SK-N-SH (cell line): ENCODE measurements around the gene IQGAP1. TPM values are rescaled to one million over a fixed set of nuclear protein-coding genes. Genes with fewer than 3 reads are reported as not detected.

Experiments
- CTCF ChIA-PET: fragments of 300-600, 350-600 bp; formaldehyde crosslinking; extraction: SDS; loops from one replicate; lab custom pipeline; 2021; lab: Yijun Ruan, JAX
- POLR2A ChIA-PET: fragments of 350-600 bp; sonication (Branson Sonifier 250); formaldehyde crosslinking; extraction: SDS; loops from one replicate; lab custom pipeline; 2020; ENCODE audit warnings: antibody characterized with exemption, inconsistent platforms; lab: Yijun Ruan, JAX
- DNase-seq: peaks from one replicate; pipeline ENCODE4 v3.0.0; 2012
- H2AFZ ChIP-seq: fragments of 200-600 bp; sonication (generic); 2 replicates; pipeline ENCODE4 v1.8.1; 2016; ENCODE audit warnings: antibody characterized with exemption, mild to moderate bottlenecking, low read depth
- H3F3A ChIP-seq: fragments of 200-600 bp; sonication (generic); replicated peaks from 2 replicates; pipeline ENCODE3; 2016; ENCODE audit warnings: antibody characterized with exemption, mild to moderate bottlenecking; ENCODE audit not compliant: insufficient read depth
- H3K27ac ChIP-seq, 2 experiments: fragments of 200-500 bp in 1 of 2; fragments of 200-600 bp in 1 of 2; sonication (Bioruptor generic) in 1 of 2; sonication (generic), shearing (Covaris generic) in 1 of 2; 2 replicates each; pipeline versions ENCODE4 v1.5.1 to v1.6.1; 2014 to 2016; ENCODE audit warnings: low read depth in 2 of 2, inconsistent platforms in 1 of 2, low read length in 1 of 2, mild to moderate bottlenecking in 1 of 2, mixed read lengths in 1 of 2
- H3K27me3 ChIP-seq: fragments of 200-600 bp; sonication (generic), shearing (Covaris generic); 2 replicates; pipeline ENCODE4 v1.6.1; 2016; ENCODE audit warnings: mixed run types; ENCODE audit not compliant: insufficient read depth
- H3K36me3 ChIP-seq, 2 experiments: fragments of 200-500 bp in 1 of 2; fragments of 200-600 bp in 1 of 2; sonication (Bioruptor generic) in 1 of 2; sonication (generic) in 1 of 2; replicated peaks in 1 of 2; 2 replicates each; pipeline versions ENCODE3 to v1.5.1; 2014 to 2016; ENCODE audit warnings: low read length in 1 of 2, mild to moderate bottlenecking in 1 of 2; ENCODE audit not compliant: insufficient read depth in 2 of 2, control insufficient read depth in 1 of 2
- H3K4me1 ChIP-seq, 2 experiments: fragments of 200-500 bp in 1 of 2; fragments of 200-600 bp in 1 of 2; sonication (Bioruptor generic) in 1 of 2; sonication (generic), shearing (Covaris generic) in 1 of 2; 2 replicates each; pipeline versions ENCODE4 v1.5.1 to v1.6.1; 2014 to 2016; ENCODE audit warnings: low read depth in 1 of 2, low read length in 1 of 2, mixed run types in 1 of 2; ENCODE audit not compliant: insufficient read depth in 2 of 2, control insufficient read depth in 1 of 2
- H3K4me2 ChIP-seq: fragments of 200-600 bp; sonication (generic), shearing (Covaris generic); 2 replicates; pipeline ENCODE4 v1.6.1; 2017; ENCODE audit warnings: mixed run types
- H3K4me3 ChIP-seq, 2 experiments: fragments of 200-500 bp in 1 of 2; fragments of 200-600 bp in 1 of 2; sonication (Bioruptor generic) in 1 of 2; sonication (generic), shearing (Covaris generic) in 1 of 2; 2 replicates each; pipeline versions ENCODE4 v1.5.1 to v1.8.1; 2014 to 2016; ENCODE audit warnings: low read depth in 2 of 2, inconsistent platforms in 1 of 2, low read length in 1 of 2, mild to moderate bottlenecking in 1 of 2, mixed read lengths in 1 of 2, moderate library complexity in 1 of 2
- H3K79me2 ChIP-seq: fragments of 200-600 bp; sonication (generic); 2 replicates; pipeline ENCODE4 v1.8.1; 2017; ENCODE audit warnings: mild to moderate bottlenecking; ENCODE audit not compliant: insufficient read depth
- H3K9ac ChIP-seq: fragments of 200-600 bp; sonication (generic); 2 replicates; pipeline ENCODE4 v1.6.1; 2017; ENCODE audit warnings: mixed run types
- H3K9me2 ChIP-seq: fragments of 200-600 bp; sonication (generic); 2 replicates; pipeline ENCODE4 v1.6.1; 2017; ENCODE audit warnings: mixed run types
- H3K9me3 ChIP-seq: fragments of 200-600 bp; sonication (generic); 2 replicates; pipeline ENCODE4 v1.6.1; 2017; ENCODE audit warnings: mixed run types, mild to moderate bottlenecking, moderate library complexity
- H4K20me1 ChIP-seq: fragments of 200-600 bp; sonication (generic); 2 replicates; pipeline ENCODE4 v1.6.1; 2017; ENCODE audit warnings: mild to moderate bottlenecking, mixed run types; ENCODE audit not compliant: insufficient read depth
- CTCF ChIP-seq: fragments of 200-600 bp; sonication (generic); IDR thresholded peaks from 2 replicates; pipeline ENCODE4 v1.6.1; 2017; ENCODE audit warnings: antibody characterized with exemption, mild to moderate bottlenecking, moderate library complexity
- ELF1 ChIP-seq: IDR thresholded peaks from 2 replicates; pipeline ENCODE4 v1.4.0; 2012
- GABPA ChIP-seq: IDR thresholded peaks from 2 replicates; pipeline ENCODE4 v1.4.0; 2012; ENCODE audit warnings: low read depth, mild to moderate bottlenecking
- IRF3 ChIP-seq: fragments of 150-350 bp; IDR thresholded peaks from 2 replicates; pipeline ENCODE4 v1.6.1; 2016; ENCODE audit warnings: mild to moderate bottlenecking, low read depth, low read length
- JUND ChIP-seq: IDR thresholded peaks from 2 replicates; pipeline ENCODE4 v1.4.0; 2012
- MXI1 ChIP-seq: IDR thresholded peaks from 2 replicates; pipeline ENCODE4 v1.6.1; 2012; ENCODE audit warnings: mild to moderate bottlenecking, low read depth, low read length, improper control_type of control experiment
- PBX3 ChIP-seq: IDR thresholded peaks from 2 replicates; pipeline ENCODE4; 2012
- POLR2AphosphoS5 ChIP-seq: IDR thresholded peaks from 2 replicates; pipeline ENCODE4 v1.6.1; 2012; ENCODE audit warnings: low read depth, low read length
- TCF12 ChIP-seq: IDR thresholded peaks from 2 replicates; pipeline ENCODE4 v1.4.0; 2012
- USF1 ChIP-seq: IDR thresholded peaks from 2 replicates; pipeline ENCODE4 v1.4.0; 2012; ENCODE audit warnings: low read depth, borderline replicate concordance
- USF2 ChIP-seq: fragments of 150-350 bp; IDR thresholded peaks from 2 replicates; pipeline ENCODE4 v1.6.1; 2017; ENCODE audit warnings: antibody characterized with exemption, low read length, low read depth, borderline replicate concordance
- YY1 ChIP-seq: IDR thresholded peaks from 2 replicates; pipeline ENCODE4 v1.4.0; 2012; ENCODE audit warnings: low read depth, mild to moderate bottlenecking
- WGBS: methylation state at CpG from one replicate; pipeline ENCODE4 v1.1.6; 2017; ENCODE audit warnings: low lambda C conversion rate; 5-methylcytosine and 5-hydroxymethylcytosine counted together
- polyA plus RNA-seq, 3 experiments: library from polyadenylated mRNA; depleted of rRNA; stranded (reverse); fragments of >200 nt; gene quantifications; 2 replicates each; pipeline ENCODE4 v1.2.3, GENCODE V29; 2012

IQGAP1 gene
- polyA plus RNA-seq, 1 of the 3 experiments (the other 2 are of a cell fraction) = 56.5 TPM

- TF ChIP-seq YY1 = no peak
- TF ChIP-seq TCF12 = no peak
- TF ChIP-seq ELF1 = no peak
These were observed 107.0 kb downstream of the IQGAP1 start (continued) for GRCh38 chr15:90495067-90495466.

DNA sequence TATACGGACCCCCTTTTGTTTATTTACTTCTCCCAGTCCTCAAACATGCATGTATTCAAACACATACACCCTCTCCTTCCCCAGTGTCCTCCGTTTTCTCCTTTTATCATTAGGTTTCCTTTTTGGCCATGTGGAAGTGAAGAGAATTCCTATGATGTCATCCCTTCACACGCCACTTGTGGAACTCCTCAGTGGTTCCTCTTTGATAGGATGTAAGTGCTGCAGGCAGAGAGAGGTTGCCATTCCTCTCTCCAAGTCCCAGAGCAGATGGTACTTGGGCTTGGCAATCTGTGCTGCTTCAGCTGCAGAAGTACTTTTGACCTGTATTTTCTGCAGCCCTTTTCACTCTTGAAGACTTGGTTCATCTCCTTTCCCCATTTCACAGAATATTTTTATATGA, 108.7 kb downstream of the IQGAP1 start:
- WGBS = 91% methylated on average over 3 of the region's 3 CpGs
- no peak overlapping the region for H3K27ac ChIP-seq
- no peak for DNase-seq
- no peak overlapping the region for H3K9ac ChIP-seq
- H3K9me3 ChIP-seq = no peaks in the 10 kb centered on the region
- no peaks in the 10 kb centered on the region for H4K20me1 ChIP-seq
- H3K36me3 ChIP-seq = peaks cover 80 to 89% of the 10 kb centered on the region in 2 experiments
- no peak overlapping the region for H3K4me2 ChIP-seq
- H3K4me1 ChIP-seq = no peaks in the 10 kb centered on the region
- H2AFZ ChIP-seq = no peak overlapping the region
- no peaks in the 10 kb centered on the region for H3K9me2 ChIP-seq
- H3F3A ChIP-seq = peaks cover 25% of the 10 kb centered on the region
- CTCF ChIA-PET = interaction anchor here (1.0 to 2.2 kb wide), 4 partner anchors 14 to 389 kb away, joined by 3 to 7 read pairs (median 4); no protein-coding TSS in a partner anchor
- POLR2A ChIA-PET = no interaction called here
- TF ChIP-seq TCF12 = no peak
- no peak for TF ChIP-seq PBX3
- no peak for TF ChIP-seq USF1
- no peak for TF ChIP-seq MXI1
- TF ChIP-seq YY1 = no peak
- TF ChIP-seq CTCF = no peak
- TF ChIP-seq IRF3 = no peak
- TF ChIP-seq GABPA = no peak
- no peak for TF ChIP-seq JUND
- TF ChIP-seq USF2 = no peak
- TF ChIP-seq POLR2AphosphoS5 = no peak
- H3K79me2 ChIP-seq = no peaks in the 10 kb centered on the region
- no peaks in the 10 kb centered on the region for H3K27me3 ChIP-seq
- no peak overlapping the region for H3K4me3 ChIP-seq
